Stimulated activated memory B cell treated with anti-CD40 and anti-IgM and Interleukin-4, amounts not matched to agents 10 μg/mL and 1 μg/mL and 100 μg/mL, for 72 hours (primary cell): ENCODE results near the gene PEAK1.

Source experiments
- ATAC-seq: fragments of 150-1000 bp; cut with Tn5 transposase; 2 replicates; pipeline ENCODE4 v1.10.0; 2021
- H3K27ac Mint-ChIP-seq: one replicate; pipeline ENCODE4 v1.8.0; 2022; ENCODE audit warnings: mild to moderate bottlenecking, mixed read lengths
- H3K27me3 Mint-ChIP-seq: one replicate; pipeline ENCODE4 v1.8.0; 2022; ENCODE audit warnings: mixed read lengths
- H3K36me3 Mint-ChIP-seq: one replicate; pipeline ENCODE4 v1.8.0; 2022; ENCODE audit warnings: mixed read lengths
- H3K4me1 Mint-ChIP-seq: one replicate; pipeline ENCODE4 v1.8.0; 2022; ENCODE audit warnings: mixed read lengths
- H3K4me3 Mint-ChIP-seq: one replicate; pipeline ENCODE4 v1.8.0; 2022; ENCODE audit warnings: mild to moderate bottlenecking, moderate library complexity, mixed read lengths
- H3K9me3 Mint-ChIP-seq: one replicate; pipeline ENCODE4 v1.8.0; 2022; ENCODE audit warnings: mixed read lengths

PEAK1 gene

DNA sequence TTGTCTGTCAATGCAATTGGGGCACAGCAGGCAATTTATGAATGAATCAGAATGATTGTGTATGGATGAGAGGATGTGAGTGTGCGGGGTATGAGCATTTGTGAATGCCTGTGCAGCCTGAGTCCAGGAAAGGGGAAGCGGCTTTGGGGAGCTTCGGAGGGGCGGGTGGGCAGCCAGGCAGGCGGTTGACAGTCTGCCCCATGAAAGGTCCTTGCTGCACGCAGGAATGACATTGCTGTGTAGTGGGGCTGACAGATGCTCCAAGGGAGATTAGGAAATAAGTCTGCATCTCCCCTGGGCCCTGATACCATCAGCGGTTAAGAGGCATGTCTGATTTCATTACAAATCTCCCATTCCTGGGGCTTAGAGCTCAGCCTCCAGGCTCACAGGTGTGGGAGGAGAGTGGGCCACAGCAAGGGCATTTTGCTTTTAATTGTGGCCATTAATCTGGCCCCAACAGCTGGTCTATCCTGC, 322.6 kb downstream of the PEAK1 start:
- Mint-ChIP-seq H3K27ac (no peak overlapping the region), H3K4me1 (peaks cover 14% of the 10 kb centered on the region), H3K9me3 (no peaks in the 10 kb centered on the region), H3K4me3 (no peak overlapping the region), H3K36me3 (no peaks in the 10 kb centered on the region), H3K27me3 (no peaks in the 10 kb centered on the region)
- no peak for ATAC-seq

GRCh38 chr15:77096541-77096940, 323.4 kb downstream of the PEAK1 start:
- Mint-ChIP-seq H3K36me3 (no peaks in the 10 kb centered on the region), H3K4me3 (no peak overlapping the region), H3K27me3 (no peaks in the 10 kb centered on the region), H3K27ac (no peak overlapping the region), H3K4me1 (peaks cover 14% of the 10 kb centered on the region), H3K9me3 (no peaks in the 10 kb centered on the region)
- ATAC-seq: no peak

- ATAC-seq: no peak
- Mint-ChIP-seq H3K4me1 (peaks cover 14% of the 10 kb centered on the region), H3K36me3 (no peaks in the 10 kb centered on the region), H3K4me3 (no peak overlapping the region), H3K27me3 (no peaks in the 10 kb centered on the region), H3K9me3 (no peaks in the 10 kb centered on the region), H3K27ac (no peak overlapping the region)
Measured at GRCh38 chr15:77096138-77096537, 323.8 kb downstream of the PEAK1 start.

DNA sequence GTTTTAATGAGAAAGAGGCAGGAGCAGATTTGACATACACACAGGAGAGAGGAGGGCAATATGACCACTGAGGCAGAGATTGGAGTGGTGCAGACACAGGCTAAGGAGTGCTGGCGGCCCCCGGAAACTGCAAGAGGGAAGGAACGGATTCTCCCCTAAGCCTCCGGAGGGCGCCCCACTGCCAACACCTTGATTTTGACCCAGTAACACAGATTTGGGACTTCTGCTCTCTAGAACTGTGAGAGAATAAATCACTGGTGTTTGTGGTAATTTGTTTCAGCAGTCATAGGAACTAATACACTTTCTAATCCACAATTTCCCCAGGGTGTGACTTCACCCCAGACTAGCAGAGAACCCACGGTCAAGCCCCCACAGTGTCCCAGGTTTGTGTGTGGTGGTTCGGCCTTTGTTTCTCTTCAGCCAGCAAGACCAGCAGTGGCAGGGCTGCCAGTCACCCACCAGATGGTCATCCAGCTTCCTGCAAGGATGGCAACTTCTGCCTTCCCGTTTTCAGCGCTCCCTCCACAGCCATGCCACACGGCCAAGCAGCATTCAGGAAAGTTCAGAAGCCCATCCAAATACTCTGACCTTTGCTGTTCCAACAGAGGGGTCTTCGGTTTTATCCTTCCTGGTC, 325.4 kb downstream of the PEAK1 start:
- Mint-ChIP-seq H3K27ac (no peak overlapping the region), H3K9me3 (no peaks in the 10 kb centered on the region), H3K4me1 (peaks cover 4% of the 10 kb centered on the region), H3K27me3 (no peaks in the 10 kb centered on the region), H3K36me3 (no peaks in the 10 kb centered on the region), H3K4me3 (no peak overlapping the region)
- no peak for ATAC-seq

- Mint-ChIP-seq H3K27me3 (no peaks in the 10 kb centered on the region), H3K4me1 (no peaks in the 10 kb centered on the region), H3K36me3 (no peaks in the 10 kb centered on the region), H3K27ac (no peak overlapping the region), H3K4me3 (no peak overlapping the region), H3K9me3 (no peaks in the 10 kb centered on the region)
- no peak for ATAC-seq
Measured at GRCh38 chr15:77093436-77093835, 326.5 kb downstream of the PEAK1 start.

DNA sequence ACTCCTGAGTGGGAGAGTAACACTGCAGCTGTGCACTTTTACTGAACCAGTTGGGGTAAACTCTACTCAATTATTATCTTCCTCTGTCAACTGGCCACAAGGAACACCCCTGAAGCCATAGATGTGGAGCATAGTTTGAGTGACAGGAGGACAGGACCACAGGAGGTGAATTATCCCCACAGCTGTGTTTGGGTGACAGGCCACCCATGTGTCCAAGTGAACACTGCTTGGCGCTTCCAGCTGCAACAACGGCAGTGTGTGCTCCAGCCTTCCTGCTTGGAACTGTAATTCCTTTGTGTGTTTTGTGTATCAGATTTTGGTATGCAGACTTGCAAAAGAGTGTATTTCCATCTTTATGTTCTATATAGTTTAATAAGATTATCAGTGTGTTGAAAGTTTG, 328.8 kb downstream of the PEAK1 start:
- H3K36me3 Mint-ChIP-seq: no peaks in the 10 kb centered on the region
- H3K27me3 Mint-ChIP-seq: no peaks in the 10 kb centered on the region
- no peaks in the 10 kb centered on the region for H3K4me1 Mint-ChIP-seq
- H3K9me3 Mint-ChIP-seq: no peaks in the 10 kb centered on the region
- ATAC-seq: no peak
- no peak overlapping the region for H3K27ac Mint-ChIP-seq
- no peak overlapping the region for H3K4me3 Mint-ChIP-seq

DNA sequence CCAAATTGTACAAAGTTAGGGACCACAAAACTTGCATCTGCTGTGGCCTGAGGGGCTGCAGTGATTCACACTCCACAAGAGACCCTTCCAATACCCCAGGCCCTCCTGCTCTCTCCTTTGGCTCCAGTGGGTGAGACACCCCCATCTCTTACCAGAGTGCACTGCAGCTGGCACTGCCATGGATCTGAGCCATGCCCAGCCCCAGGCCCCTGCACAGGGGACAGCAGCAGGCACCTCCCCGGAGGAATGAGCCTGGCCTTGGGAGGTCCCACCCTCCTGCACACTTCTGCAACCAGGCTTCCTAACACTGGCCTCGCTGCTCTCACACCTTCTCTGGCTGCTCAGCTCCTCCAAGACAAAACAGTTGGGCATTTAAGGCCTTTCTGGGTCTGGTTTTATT, 332.7 kb downstream of the PEAK1 start:
- peak overlapping the region; percentile 39 for H3K27ac Mint-ChIP-seq
- ATAC-seq: no peak
- no peaks in the 10 kb centered on the region for H3K36me3 Mint-ChIP-seq

DNA sequence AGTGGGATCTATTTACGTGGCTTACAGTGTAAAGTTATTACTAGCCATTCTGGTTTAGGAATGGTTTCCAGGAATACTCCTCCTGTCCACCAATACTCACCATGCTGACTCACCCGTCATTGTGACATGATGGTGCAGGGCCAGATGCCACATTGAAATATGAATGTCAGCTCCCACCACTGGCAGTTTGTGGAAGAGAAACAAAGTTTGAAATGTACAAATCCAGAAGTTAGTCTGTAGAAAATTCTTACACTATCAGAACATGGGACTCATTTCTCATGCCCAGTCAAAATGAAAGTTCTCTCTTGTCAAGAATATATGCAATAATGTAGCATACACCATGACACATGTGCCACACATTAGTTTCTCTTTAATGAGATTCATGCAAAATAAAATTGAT, 334.6 kb downstream of the PEAK1 start:
- Mint-ChIP-seq H3K9me3 (no peaks in the 10 kb centered on the region), H3K4me1 (peaks cover 50% of the 10 kb centered on the region), H3K4me3 (no peak overlapping the region), H3K36me3 (no peaks in the 10 kb centered on the region), H3K27ac (peak overlapping the region; percentile 80), H3K27me3 (no peaks in the 10 kb centered on the region)
- ATAC-seq: peak; percentile 24

More for the DNA sequence above, 332.7 kb downstream of the PEAK1 start:
- no peak overlapping the region for H3K4me3 Mint-ChIP-seq
- peaks cover 38% of the 10 kb centered on the region for H3K4me1 Mint-ChIP-seq
- H3K27me3 Mint-ChIP-seq: no peaks in the 10 kb centered on the region
- H3K9me3 Mint-ChIP-seq: no peaks in the 10 kb centered on the region

- H3K4me1 Mint-ChIP-seq: peaks cover 50% of the 10 kb centered on the region
- no peak overlapping the region for H3K4me3 Mint-ChIP-seq
- H3K36me3 Mint-ChIP-seq: no peaks in the 10 kb centered on the region
- H3K27ac Mint-ChIP-seq: peak overlapping the region; percentile 80
- H3K27me3 Mint-ChIP-seq: no peaks in the 10 kb centered on the region
- no peaks in the 10 kb centered on the region for H3K9me3 Mint-ChIP-seq
- peak; percentile 18 for ATAC-seq
Measured at GRCh38 chr15:77084436-77084835, 335.5 kb downstream of the PEAK1 start.

DNA sequence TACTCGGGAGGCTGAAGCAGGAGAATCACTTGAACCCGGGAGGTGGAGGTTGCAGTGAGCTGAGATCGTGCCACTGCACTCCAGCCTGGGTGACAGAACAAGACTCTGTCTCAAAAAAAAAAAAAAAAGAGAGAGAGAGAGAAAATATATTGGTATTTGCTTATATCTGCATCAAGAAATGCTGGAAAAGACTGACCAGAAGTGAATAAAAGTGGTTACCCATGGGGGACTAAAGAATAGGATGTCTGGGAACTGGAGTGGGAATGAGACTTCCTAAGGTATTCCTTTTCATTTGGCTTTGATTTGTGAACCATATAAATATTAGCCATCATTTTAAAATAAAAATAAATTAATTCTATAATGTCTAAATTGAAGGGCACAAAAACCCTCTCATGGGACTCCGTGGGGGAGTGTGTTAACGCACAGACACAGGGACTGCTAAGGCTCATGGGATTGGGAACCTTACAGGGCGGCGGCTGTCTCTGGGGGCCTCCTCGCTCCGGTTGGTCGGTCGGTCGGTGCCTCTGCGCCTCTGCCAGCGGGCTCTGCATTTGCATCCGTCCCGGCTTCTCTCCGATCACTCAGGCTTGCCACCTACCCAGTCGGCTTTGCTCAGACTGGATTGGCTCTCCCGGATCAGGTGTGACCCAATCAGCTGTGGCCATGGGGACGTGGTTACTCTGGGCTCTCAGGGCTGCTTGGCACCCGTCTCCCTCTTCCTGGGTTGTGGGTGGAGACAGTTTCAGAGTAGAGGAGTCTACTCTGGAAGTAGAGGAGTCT, 336.3 kb downstream of the PEAK1 start:
- H3K27me3 Mint-ChIP-seq: no peaks in the 10 kb centered on the region
- no peaks in the 10 kb centered on the region for H3K9me3 Mint-ChIP-seq
- peaks cover 50% of the 10 kb centered on the region for H3K4me1 Mint-ChIP-seq
- H3K4me3 Mint-ChIP-seq: peak overlapping the region; percentile 74
- no peaks in the 10 kb centered on the region for H3K36me3 Mint-ChIP-seq
- H3K27ac Mint-ChIP-seq: peak overlapping the region; percentile 80
- ATAC-seq: peak; percentile 96

DNA sequence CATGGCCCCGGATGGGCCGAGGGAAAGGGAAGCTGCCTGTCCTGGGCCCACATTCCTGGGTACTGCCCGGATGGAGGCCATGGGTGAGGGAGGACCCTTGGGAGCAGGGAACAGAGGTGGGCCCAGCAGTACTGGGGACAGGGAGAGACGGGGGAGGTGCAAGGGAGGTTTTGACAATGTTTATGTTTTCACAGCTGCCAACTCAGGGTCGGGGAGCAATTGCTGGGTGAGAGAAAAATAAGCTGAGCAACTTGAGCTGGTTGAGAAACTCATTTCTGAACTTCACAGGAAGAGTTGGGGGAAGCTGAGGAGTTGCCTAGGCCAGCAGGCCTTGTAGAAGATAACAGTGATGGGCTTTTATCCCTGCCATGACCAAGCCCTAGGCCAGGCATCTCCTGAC, 337.9 kb downstream of the PEAK1 start:
- peak overlapping the region; percentile 80 for H3K27ac Mint-ChIP-seq
- no peak overlapping the region for H3K4me3 Mint-ChIP-seq
- no peaks in the 10 kb centered on the region for H3K36me3 Mint-ChIP-seq
- H3K27me3 Mint-ChIP-seq: no peaks in the 10 kb centered on the region
- H3K9me3 Mint-ChIP-seq: no peaks in the 10 kb centered on the region
- peaks cover 50% of the 10 kb centered on the region for H3K4me1 Mint-ChIP-seq
- ATAC-seq: peak; percentile 9

GRCh38 chr15:77076323-77076915, 343.5 kb downstream of the PEAK1 start:
- Mint-ChIP-seq H3K4me1 (peaks cover 10% of the 10 kb centered on the region), H3K36me3 (no peaks in the 10 kb centered on the region), H3K9me3 (no peaks in the 10 kb centered on the region), H3K27me3 (no peaks in the 10 kb centered on the region), H3K27ac (no peak overlapping the region), H3K4me3 (no peak overlapping the region)
- ATAC-seq: no peak

- Mint-ChIP-seq H3K27me3 (no peaks in the 10 kb centered on the region), H3K36me3 (no peaks in the 10 kb centered on the region), H3K4me3 (no peak overlapping the region), H3K9me3 (no peaks in the 10 kb centered on the region), H3K27ac (no peak overlapping the region), H3K4me1 (peaks cover 12% of the 10 kb centered on the region)
- ATAC-seq: no peak
Measured at GRCh38 chr15:77075528-77075927, 344.4 kb downstream of the PEAK1 start.

DNA sequence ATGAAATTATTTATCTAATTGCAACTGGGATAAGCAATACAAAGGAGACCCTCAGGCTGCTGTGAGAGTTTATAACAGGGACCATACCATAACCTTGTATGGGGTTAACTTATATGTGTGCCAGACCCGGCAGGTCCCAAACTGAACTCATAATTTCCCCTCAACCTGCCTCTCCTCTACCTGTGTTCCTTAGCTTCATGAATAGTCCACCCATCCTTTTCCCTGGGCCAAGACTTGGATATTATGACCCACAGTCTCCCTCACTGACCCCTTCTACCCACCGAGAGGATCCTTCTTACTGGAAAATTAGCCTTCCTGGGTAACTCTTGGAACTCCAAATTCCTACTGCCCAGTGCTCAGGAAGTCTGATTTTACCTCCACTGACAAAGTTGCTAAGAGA, 345.6 kb downstream of the PEAK1 start:
- no peaks in the 10 kb centered on the region for H3K27me3 Mint-ChIP-seq
- H3K9me3 Mint-ChIP-seq: no peaks in the 10 kb centered on the region
- ATAC-seq: no peak
- H3K27ac Mint-ChIP-seq: no peak overlapping the region
- H3K4me3 Mint-ChIP-seq: no peak overlapping the region
- no peaks in the 10 kb centered on the region for H3K36me3 Mint-ChIP-seq
- peaks cover 19% of the 10 kb centered on the region for H3K4me1 Mint-ChIP-seq

DNA sequence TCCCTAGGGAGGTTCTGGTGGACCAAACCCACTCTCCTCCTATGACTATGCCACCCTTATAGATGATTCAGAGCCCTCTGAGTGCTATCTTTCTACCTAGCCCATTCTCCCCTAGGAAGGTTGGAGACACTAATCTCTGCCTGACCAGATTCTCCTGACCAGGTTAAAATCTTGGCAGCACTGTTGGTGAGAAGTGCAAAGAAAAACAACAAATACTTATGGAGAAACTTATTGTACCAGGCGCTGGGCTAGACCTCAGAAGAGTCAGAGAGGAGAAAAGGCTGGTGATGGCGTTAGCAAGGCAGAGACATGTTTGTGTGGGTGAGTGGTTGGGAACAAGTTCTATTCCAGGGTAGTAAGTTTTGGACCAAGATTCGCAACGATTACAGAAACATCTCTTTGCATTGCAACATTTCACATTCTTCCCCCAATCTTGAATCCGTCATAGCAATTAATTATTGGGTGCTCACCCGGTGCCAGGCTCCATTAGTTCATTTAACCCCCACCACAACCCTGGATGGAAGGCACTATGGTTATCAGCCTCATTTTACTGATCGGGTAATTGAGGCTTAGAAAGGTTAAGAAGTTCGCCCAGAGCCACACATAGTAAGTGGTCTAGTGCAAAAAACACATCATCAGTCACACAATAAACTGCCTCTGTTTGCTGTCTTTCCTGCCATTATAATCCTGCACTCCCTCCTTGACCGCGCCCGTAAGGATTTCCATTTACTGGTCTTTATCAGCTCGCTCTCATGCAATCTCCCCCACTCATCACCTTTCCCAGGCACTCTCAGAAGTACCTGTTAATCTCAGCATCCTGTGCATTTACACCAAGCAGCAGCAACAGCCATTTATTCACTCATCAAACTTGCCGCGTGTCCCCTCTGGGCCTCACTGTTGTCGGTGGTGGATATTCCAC, 348.3 kb downstream of the PEAK1 start:
- Mint-ChIP-seq H3K4me1 (peaks cover 46% of the 10 kb centered on the region), H3K27me3 (no peaks in the 10 kb centered on the region), H3K9me3 (no peaks in the 10 kb centered on the region), H3K4me3 (peak overlapping the region; percentile 78), H3K36me3 (peaks cover 6% of the 10 kb centered on the region), H3K27ac (peak overlapping the region; percentile 76)
- no peak for ATAC-seq
